Neural crest cell (in vitro differentiated cells): Measurements from ENCODE around the gene SSBP3. TPM values are rescaled to one million over a fixed set of nuclear protein-coding genes. Genes with fewer than 3 reads are reported as not detected.
A peak's percentile ranks its signal among the peaks of the same experiment; 100 is the strongest.

ENCODE experiments used
- DNase-seq: peaks from one replicate; pipeline ENCODE4 v3.0.0; 2021; ENCODE audit warnings: low read depth, mixed read lengths, low spot score
- H3K27ac Mint-ChIP-seq: one replicate; pipeline ENCODE4 v1.8.0; 2021; ENCODE audit warnings: mild to moderate bottlenecking, mixed read lengths; ENCODE audit not compliant: unreplicated experiment
- H3K27me3 Mint-ChIP-seq: 2 replicates; pipeline ENCODE4 v1.8.0; 2021; ENCODE audit warnings: low read depth, mild to moderate bottlenecking, mixed read lengths
- H3K36me3 Mint-ChIP-seq: 2 replicates; pipeline ENCODE4 v1.8.0; 2021; ENCODE audit warnings: low read depth, mild to moderate bottlenecking, mixed read lengths
- H3K4me1 Mint-ChIP-seq: 2 replicates; pipeline ENCODE4 v1.8.0; 2021; ENCODE audit warnings: mixed read lengths
- H3K4me3 Mint-ChIP-seq: one replicate; pipeline ENCODE4 v1.8.0; 2021; ENCODE audit warnings: mild to moderate bottlenecking, mixed read lengths
- H3K9me3 Mint-ChIP-seq: 2 replicates; pipeline ENCODE4 v1.8.0; 2021; ENCODE audit warnings: mixed read lengths
- total RNA-seq: library from RNA; stranded (reverse); gene quantifications from 2 replicates; pipeline ENCODE4 v1.2.1, GENCODE V29; 2021
- TF ChIP-seq, protein P1 (sequence below): fragments of 200-600 bp; sonication (generic); conservative IDR thresholded peaks from 2 replicates; pipeline ENCODE4 v1.5.0; 2021; ENCODE audit warnings: antibody characterized with exemption, mild to moderate bottlenecking

SSBP3 gene
- total RNA-seq, 1 donor from 2014 or later, result 94.3 TPM

- Mint-ChIP-seq H3K36me3 (no peaks in the 10 kb centered on the region), H3K27ac (no peak overlapping the region), H3K4me3 (no peak overlapping the region), H3K27me3 (no peaks in the 10 kb centered on the region), H3K4me1 (peaks cover 56% of the 10 kb centered on the region), H3K9me3 (no peaks in the 10 kb centered on the region)
- DNase-seq, result no peak
- TF ChIP-seq, protein P1, sequence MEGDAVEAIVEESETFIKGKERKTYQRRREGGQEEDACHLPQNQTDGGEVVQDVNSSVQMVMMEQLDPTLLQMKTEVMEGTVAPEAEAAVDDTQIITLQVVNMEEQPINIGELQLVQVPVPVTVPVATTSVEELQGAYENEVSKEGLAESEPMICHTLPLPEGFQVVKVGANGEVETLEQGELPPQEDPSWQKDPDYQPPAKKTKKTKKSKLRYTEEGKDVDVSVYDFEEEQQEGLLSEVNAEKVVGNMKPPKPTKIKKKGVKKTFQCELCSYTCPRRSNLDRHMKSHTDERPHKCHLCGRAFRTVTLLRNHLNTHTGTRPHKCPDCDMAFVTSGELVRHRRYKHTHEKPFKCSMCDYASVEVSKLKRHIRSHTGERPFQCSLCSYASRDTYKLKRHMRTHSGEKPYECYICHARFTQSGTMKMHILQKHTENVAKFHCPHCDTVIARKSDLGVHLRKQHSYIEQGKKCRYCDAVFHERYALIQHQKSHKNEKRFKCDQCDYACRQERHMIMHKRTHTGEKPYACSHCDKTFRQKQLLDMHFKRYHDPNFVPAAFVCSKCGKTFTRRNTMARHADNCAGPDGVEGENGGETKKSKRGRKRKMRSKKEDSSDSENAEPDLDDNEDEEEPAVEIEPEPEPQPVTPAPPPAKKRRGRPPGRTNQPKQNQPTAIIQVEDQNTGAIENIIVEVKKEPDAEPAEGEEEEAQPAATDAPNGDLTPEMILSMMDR, result no peak
Measured at GRCh38 chr1:54285815-54286345, 120.3 kb downstream of the SSBP3 start.

GRCh38 chr1:54284781-54285529 is 121.2 kb downstream of the SSBP3 start:
- H3K4me3 Mint-ChIP-seq, result no peak overlapping the region
- no peaks in the 10 kb centered on the region for H3K27me3 Mint-ChIP-seq
- H3K9me3 Mint-ChIP-seq, result no peaks in the 10 kb centered on the region
- TF ChIP-seq, protein P1, result no peak
- peaks cover 51% of the 10 kb centered on the region for H3K4me1 Mint-ChIP-seq
- H3K36me3 Mint-ChIP-seq, result peaks cover 3% of the 10 kb centered on the region
- DNase-seq, result no peak
- no peak overlapping the region for H3K27ac Mint-ChIP-seq

- H3K27me3 Mint-ChIP-seq, result no peaks in the 10 kb centered on the region
- no peak overlapping the region for H3K4me3 Mint-ChIP-seq
- DNase-seq, result no peak
- TF ChIP-seq, protein P1, result no peak
- H3K4me1 Mint-ChIP-seq, result peaks cover 43% of the 10 kb centered on the region
- H3K27ac Mint-ChIP-seq, result no peak overlapping the region
- peaks cover 5% of the 10 kb centered on the region for H3K36me3 Mint-ChIP-seq
- H3K9me3 Mint-ChIP-seq, result no peaks in the 10 kb centered on the region
Measured at GRCh38 chr1:54283635-54284385, 122.4 kb downstream of the SSBP3 start.

GRCh38 chr1:54282101-54282847 is 123.9 kb downstream of the SSBP3 start:
- H3K4me1 Mint-ChIP-seq, result peaks cover 37% of the 10 kb centered on the region
- peaks cover 6% of the 10 kb centered on the region for H3K36me3 Mint-ChIP-seq
- H3K27ac Mint-ChIP-seq, result no peak overlapping the region
- TF ChIP-seq, protein P1, result no peak
- no peaks in the 10 kb centered on the region for H3K27me3 Mint-ChIP-seq
- no peak overlapping the region for H3K4me3 Mint-ChIP-seq
- H3K9me3 Mint-ChIP-seq, result no peaks in the 10 kb centered on the region
- no peak for DNase-seq

- Mint-ChIP-seq H3K4me3 (no peak overlapping the region), H3K4me1 (peaks cover 29% of the 10 kb centered on the region), H3K27ac (peak overlapping the region; percentile 24), H3K36me3 (peaks cover 7% of the 10 kb centered on the region), H3K9me3 (no peaks in the 10 kb centered on the region), H3K27me3 (no peaks in the 10 kb centered on the region)
- no peak for DNase-seq
- TF ChIP-seq, protein P1, result no peak
Measured at GRCh38 chr1:54280651-54281050, 125.5 kb downstream of the SSBP3 start.
